Pancreas (tissue), 10 donors: ENCODE results near the gene SLC9C2. TPM values are rescaled to one million over a fixed set of nuclear protein-coding genes. Genes with fewer than 3 reads are reported as not detected.
A peak's percentile ranks its signal among the peaks of the same experiment; 100 is the strongest.

Experiments
- ATAC-seq, 4 donors: fragments of 200-7000 bp; cut with Tn5 transposase; one replicate each; pipeline versions ENCODE4 v1.8.0 to v1.9.1; 2020; ENCODE audit warnings: mild to moderate bottlenecking in 4 of 4, moderate library complexity in 4 of 4
- DNase-seq, 6 donors: peaks; one replicate each; pipeline ENCODE4 v3.0.0-alpha.2; 2020
- FAIRE-seq: peaks from 2 replicates; lab custom pipeline; 2012; peaks lifted over from hg19 to GRCh38; lab: Jason Lieb, UNC
- H3K27ac ChIP-seq, 4 donors: fragments of 200-600 bp; sonication (generic); 1 replicate in 3 of 4; 2 replicates in 1 of 4; pipeline versions ENCODE4 v1.5.0 to v1.8.0; 2020
- H3K27me3 ChIP-seq, 4 donors: fragments of 200-600 bp; one replicate each; pipeline ENCODE4 v1.8.0; 2021
- H3K36me3 ChIP-seq, 3 donors: fragments of 200-600 bp; sonication (generic) in 1 of 3; one replicate each; pipeline versions ENCODE4 v1.5.0 to v1.8.0; 2020 to 2021
- H3K4me1 ChIP-seq, 3 donors: fragments of 200-600 bp; one replicate each; pipeline ENCODE4 v1.8.0; 2021
- H3K4me3 ChIP-seq, 4 donors: fragments of 200-600 bp; sonication (generic) in 2 of 4; one replicate each; pipeline versions ENCODE4 v1.5.0 to v1.8.0; 2020 to 2021
- H3K9me3 ChIP-seq, 4 donors: fragments of 200-600 bp; one replicate each; pipeline ENCODE4 v1.8.0; 2021
- WGBS, 2 donors: extraction: QIAGEN DNeasy Blood & Tissue Kit; methylation state at CpG; one replicate each; pipeline ENCODE4 v1.1.7; 2013; 5-methylcytosine and 5-hydroxymethylcytosine counted together
- intact Hi-C, 3 donors: fragments of 100-400 bp; cut with DNase I; formaldehyde crosslinking; loops; one replicate each; pipeline versions ENCODE4 v1.11.1 to v1.14.2; 2022
- polyA plus RNA-seq, 2 donors: library from polyadenylated mRNA; stranded (reverse); fragments of 200-250 nt; gene quantifications; one replicate each; pipeline ENCODE4 v1.2.3, GENCODE V29; 2013
- total RNA-seq, 6 donors: library from RNA; stranded (reverse); fragmentation: NEBNext Ultra II Directional in 4 of 6; extraction: Animal tissue kit (Norgen Biotek cat#: 25700) in 4 of 6; gene quantifications; one replicate each; pipeline versions ENCODE4 v1.2.1 to v1.2.4, GENCODE V29; 2021 to 2023
- TF ChIP-seq, protein P1 (sequence below), 4 donors: fragments of 200-600 bp; sonication (generic) in 3 of 4; IDR thresholded peaks; one replicate each; pipeline versions ENCODE4 v1.5.0 to v1.8.0; 2021; ENCODE audit warnings: antibody characterized with exemption in 4 of 4
- donor health status: healthy with polysubstance abuse.
- donor health status: DM: no; HTN: no; CAD: no; lungs with moderate emphysema.
- donor health status: DM: no; HTN: no; CAD: no.
- donor health status: control.
- donor health status: control.
- donor health status: Bipolar disorder and iron deficiency.
- donor health status: DM: yes; HTN: yes; CAD: no.
- donor health status: DM: no; HTN: no; CAD: no.
- donor health status: DM: no; HTN: no; CAD: no.
- donor health status: DM: yes; HTN: yes; CAD: no.

Gene SLC9C2
- total and polyA plus RNA-seq, 8 donors: 0.06 to 0.28 (median 0.17) TPM; not detected in 3

DNA sequence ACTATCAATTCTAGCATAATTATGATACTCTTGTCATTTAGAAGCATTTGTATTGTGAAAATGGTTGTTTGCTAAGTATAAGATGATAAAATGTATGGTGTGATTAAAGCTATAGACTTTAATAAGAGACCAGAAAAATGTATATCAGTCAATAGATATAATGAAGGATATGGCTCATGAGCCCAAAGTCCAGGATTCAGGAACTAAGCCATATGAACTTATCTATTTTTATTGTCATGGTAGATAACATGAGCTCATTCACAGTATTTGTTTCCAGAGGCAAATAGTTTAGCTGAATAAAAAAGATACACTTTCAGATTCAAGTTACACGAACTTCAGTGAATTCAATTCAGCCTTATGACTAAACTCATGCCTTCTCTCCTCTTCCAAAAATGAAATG is 93.1 kb downstream of the SLC9C2 start:
- Histone ChIP-seq H3K9me3 (no peaks in the 10 kb centered on the region), H3K27ac (no peak overlapping the region), H3K27me3 (no peaks in the 10 kb centered on the region), H3K4me1 (no peaks in the 10 kb centered on the region), H3K36me3 (no peaks in the 10 kb centered on the region), H3K4me3 (no peak overlapping the region)
- FAIRE-seq (no peak), DNase-seq (no peak), ATAC-seq (no peak)
- TF ChIP-seq, protein P1, sequence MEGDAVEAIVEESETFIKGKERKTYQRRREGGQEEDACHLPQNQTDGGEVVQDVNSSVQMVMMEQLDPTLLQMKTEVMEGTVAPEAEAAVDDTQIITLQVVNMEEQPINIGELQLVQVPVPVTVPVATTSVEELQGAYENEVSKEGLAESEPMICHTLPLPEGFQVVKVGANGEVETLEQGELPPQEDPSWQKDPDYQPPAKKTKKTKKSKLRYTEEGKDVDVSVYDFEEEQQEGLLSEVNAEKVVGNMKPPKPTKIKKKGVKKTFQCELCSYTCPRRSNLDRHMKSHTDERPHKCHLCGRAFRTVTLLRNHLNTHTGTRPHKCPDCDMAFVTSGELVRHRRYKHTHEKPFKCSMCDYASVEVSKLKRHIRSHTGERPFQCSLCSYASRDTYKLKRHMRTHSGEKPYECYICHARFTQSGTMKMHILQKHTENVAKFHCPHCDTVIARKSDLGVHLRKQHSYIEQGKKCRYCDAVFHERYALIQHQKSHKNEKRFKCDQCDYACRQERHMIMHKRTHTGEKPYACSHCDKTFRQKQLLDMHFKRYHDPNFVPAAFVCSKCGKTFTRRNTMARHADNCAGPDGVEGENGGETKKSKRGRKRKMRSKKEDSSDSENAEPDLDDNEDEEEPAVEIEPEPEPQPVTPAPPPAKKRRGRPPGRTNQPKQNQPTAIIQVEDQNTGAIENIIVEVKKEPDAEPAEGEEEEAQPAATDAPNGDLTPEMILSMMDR (IDR thresholded peaks at IDR 0.05): no peak
- intact Hi-C loops: no loop called here
- WGBS, 2 donors: 50 to 52% methylated on average over 1 of the region's 1 CpG

DNA sequence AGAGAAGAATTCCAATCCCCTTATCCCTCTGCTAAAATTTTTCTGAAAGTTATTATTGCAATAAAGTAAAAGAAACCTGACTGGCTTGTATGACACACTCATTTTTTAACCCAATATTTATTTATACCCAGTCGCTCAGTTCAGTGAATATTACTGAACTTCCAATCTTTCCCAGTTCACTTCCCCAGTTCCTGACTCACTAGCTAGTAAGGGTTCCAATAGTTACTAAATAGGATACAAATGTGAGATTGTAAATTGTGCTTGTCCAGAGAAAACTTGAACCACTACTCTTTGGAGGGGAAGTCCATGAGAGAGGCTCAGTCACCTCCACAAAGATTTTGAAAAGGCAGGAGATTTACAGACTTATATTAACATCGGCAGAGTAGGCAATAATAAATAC is 94.3 kb downstream of the SLC9C2 start:
- Histone ChIP-seq H3K9me3 (no peaks in the 10 kb centered on the region), H3K27ac (no peak overlapping the region), H3K4me1 (no peaks in the 10 kb centered on the region), H3K4me3 (no peak overlapping the region), H3K36me3 (no peaks in the 10 kb centered on the region), H3K27me3 (no peaks in the 10 kb centered on the region)
- intact Hi-C loops: no loop called here
- DNase-seq (no peak), FAIRE-seq (no peak), ATAC-seq (no peak)
- WGBS, 2 donors: 90 to 91% methylated on average over 2 of the region's 2 CpGs
- TF ChIP-seq, protein P1 (IDR thresholded peaks at IDR 0.05): no peak

DNA sequence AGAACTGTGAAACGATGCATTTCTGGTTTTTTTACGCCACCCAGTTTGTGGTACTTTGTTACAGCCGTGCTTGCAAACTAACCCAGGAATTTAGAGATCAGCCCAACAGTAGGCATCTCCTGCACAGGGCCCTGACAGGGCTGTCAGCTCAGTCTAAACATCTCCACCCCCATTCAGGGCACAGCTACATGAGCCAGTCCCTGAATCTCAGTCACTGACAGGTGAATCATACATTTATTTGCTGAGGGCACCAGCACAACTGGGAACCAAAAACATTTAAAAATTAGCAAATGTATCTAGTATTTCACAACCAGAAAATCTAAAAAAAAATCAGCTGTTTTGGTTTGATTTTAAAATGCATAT is 95.0 kb downstream of the SLC9C2 start:
- H3K9me3 ChIP-seq: no peaks in the 10 kb centered on the region
- H3K27ac ChIP-seq: no peak overlapping the region
- TF ChIP-seq, protein P1 (IDR thresholded peaks at IDR 0.05): no peak
- intact Hi-C loops: no loop called here
- H3K4me3 ChIP-seq: no peak overlapping the region
- H3K4me1 ChIP-seq: no peaks in the 10 kb centered on the region
- H3K36me3 ChIP-seq: no peaks in the 10 kb centered on the region
- DNase-seq (no peak), FAIRE-seq (no peak), ATAC-seq (no peak)
- WGBS, 2 donors: 72 to 77% methylated on average over 3 of the region's 3 CpGs
- no peaks in the 10 kb centered on the region for H3K27me3 ChIP-seq

DNA sequence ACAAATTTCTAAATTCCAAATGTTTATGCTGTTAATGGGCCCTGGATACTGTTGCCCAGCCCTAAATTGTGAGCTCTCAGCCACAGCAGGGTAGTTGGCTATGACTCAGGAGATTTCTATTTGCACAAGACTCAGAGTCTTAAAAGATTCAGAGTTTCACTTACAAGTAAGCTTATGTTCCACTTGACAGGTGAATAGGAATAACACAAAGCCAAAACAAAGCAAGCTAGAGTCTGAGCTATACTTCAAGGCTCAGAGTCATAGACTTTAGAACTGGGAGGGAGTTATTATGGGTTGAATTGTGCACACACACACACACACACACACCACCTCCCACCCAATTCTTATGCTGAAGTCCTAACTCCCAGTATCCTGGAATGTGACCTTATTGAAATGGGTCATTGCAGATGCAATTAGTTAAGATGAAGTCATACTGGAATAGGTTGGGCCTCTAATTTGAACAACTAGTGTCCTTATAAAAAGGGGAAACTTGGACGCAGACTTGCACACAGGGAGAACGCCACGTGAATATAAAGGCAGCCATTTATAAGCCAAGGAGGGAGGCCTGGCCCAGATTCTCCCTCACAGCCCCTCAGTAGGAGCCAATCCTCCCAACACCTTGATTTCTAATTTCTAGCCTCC is 95.5 kb downstream of the SLC9C2 start:
- no peak overlapping the region for H3K4me3 ChIP-seq
- no peaks in the 10 kb centered on the region for H3K27me3 ChIP-seq
- H3K9me3 ChIP-seq: no peaks in the 10 kb centered on the region
- H3K36me3 ChIP-seq: no peaks in the 10 kb centered on the region
- no peak for DNase-seq
- WGBS, 2 donors: 73 to 79% methylated on average over 3 of the region's 3 CpGs
- TF ChIP-seq, protein P1 (IDR thresholded peaks at IDR 0.05): no peak
- intact Hi-C loops: no loop called here
- ATAC-seq: peak in 2 of 4 donors; percentile 29 to 33
- no peaks in the 10 kb centered on the region for H3K4me1 ChIP-seq
- H3K27ac ChIP-seq: no peak overlapping the region
- FAIRE-seq: no peak

DNA sequence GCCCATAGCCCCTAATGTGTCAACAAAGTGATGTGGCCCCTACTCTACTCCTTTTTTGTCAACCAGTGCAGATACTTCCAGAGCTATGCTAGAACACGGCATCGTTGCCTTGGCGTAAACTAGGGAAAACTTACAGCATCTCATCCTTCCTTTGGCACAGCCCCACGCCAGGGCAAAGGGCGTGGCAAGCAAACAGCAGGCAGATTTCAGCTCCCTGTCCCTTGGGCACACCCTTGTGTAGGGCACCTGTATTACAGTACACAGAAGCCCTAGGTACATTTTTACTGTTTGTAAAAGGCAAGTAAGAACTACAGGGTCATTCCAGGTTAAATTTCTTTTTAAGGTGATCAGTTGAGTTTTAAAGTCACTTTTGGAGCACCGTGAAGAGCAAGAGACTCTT is 96.4 kb downstream of the SLC9C2 start:
- intact Hi-C loops: no loop called here
- no peaks in the 10 kb centered on the region for H3K36me3 ChIP-seq
- ATAC-seq: peak; percentile 89 to 98 (median 96)
- no peak overlapping the region for H3K4me3 ChIP-seq
- no peaks in the 10 kb centered on the region for H3K4me1 ChIP-seq
- WGBS, 2 donors: 46 to 48% methylated on average over 6 of the region's 6 CpGs
- no peak overlapping the region for H3K27ac ChIP-seq
- no peaks in the 10 kb centered on the region for H3K27me3 ChIP-seq
- no peak for FAIRE-seq
- no peaks in the 10 kb centered on the region for H3K9me3 ChIP-seq
- peak; percentile 26 to 69 (median 66) for DNase-seq
- TF ChIP-seq, protein P1 (IDR thresholded peaks at IDR 0.05): peak in 3 of 4 donors; percentile 19 to 39 (median 23)
